H9 (cell line): ENCODE results near the gene YAP1. TPM values are rescaled to one million over a fixed set of nuclear protein-coding genes. Genes with fewer than 3 reads are reported as not detected.

Experiments
- DNase-seq: peaks from one replicate; pipeline ENCODE4 v3.0.0-alpha.2; 2017
- H2AFZ ChIP-seq: one replicate; pipeline ENCODE4 v1.6.1; 2013; ENCODE audit warnings: mild to moderate bottlenecking, low read length, control low read depth, moderate library complexity
- H2AK5ac ChIP-seq: 2 replicates; pipeline ENCODE4 v1.6.1; 2013; ENCODE audit warnings: low read length, control low read depth, mixed read lengths; ENCODE audit not compliant: insufficient read length
- H2BK120ac ChIP-seq: one replicate; pipeline ENCODE4 v1.6.1; 2013; ENCODE audit warnings: low read depth, mild to moderate bottlenecking, low read length, control low read depth, inconsistent platforms; ENCODE audit not compliant: poor library complexity, severe bottlenecking
- H2BK12ac ChIP-seq: 2 replicates; pipeline ENCODE4 v1.6.1; 2013; ENCODE audit warnings: low read length, control low read depth, mixed read lengths, low read depth; ENCODE audit not compliant: insufficient read length
- H2BK15ac ChIP-seq: 2 replicates; pipeline ENCODE4 v1.6.1; 2013; ENCODE audit warnings: low read depth, low read length, control low read depth
- H2BK20ac ChIP-seq: one replicate; pipeline ENCODE4 v1.6.1; 2013; ENCODE audit warnings: low read depth, mild to moderate bottlenecking, low read length, control low read depth, inconsistent platforms; ENCODE audit not compliant: poor library complexity, severe bottlenecking
- H2BK5ac ChIP-seq: 2 replicates; pipeline ENCODE4 v1.6.1; 2013; ENCODE audit warnings: low read length, control low read depth, mixed read lengths; ENCODE audit not compliant: insufficient read length
- H3K14ac ChIP-seq: 2 replicates; pipeline ENCODE4 v1.6.1; 2013; ENCODE audit warnings: low read length, control low read depth; ENCODE audit not compliant: insufficient read depth
- H3K18ac ChIP-seq: 2 replicates; pipeline ENCODE4 v1.6.1; 2013; ENCODE audit warnings: low read depth, mild to moderate bottlenecking, mixed read lengths, low read length, control low read depth; ENCODE audit not compliant: insufficient read length
- H3K23ac ChIP-seq: 2 replicates; pipeline ENCODE4 v1.6.1; 2013; ENCODE audit warnings: low read length, control low read depth, mixed read lengths, low read depth; ENCODE audit not compliant: insufficient read length
- H3K23me2 ChIP-seq: 2 replicates; pipeline ENCODE4 v1.6.1; 2013; ENCODE audit warnings: low read depth, mild to moderate bottlenecking, mixed read lengths, low read length, control low read depth; ENCODE audit not compliant: insufficient read length, poor library complexity, severe bottlenecking
- H3K27ac ChIP-seq: 2 replicates; pipeline ENCODE4 v1.5.1; 2013; ENCODE audit warnings: low read length, control low read depth, mixed read lengths, low read depth; ENCODE audit not compliant: insufficient read length
- H3K27me3 ChIP-seq: 2 replicates; pipeline ENCODE4 v1.6.1; 2013; ENCODE audit warnings: low read length, control low read depth, inconsistent platforms; ENCODE audit not compliant: insufficient read depth
- H3K4ac ChIP-seq: 2 replicates; pipeline ENCODE4 v1.6.1; 2013; ENCODE audit warnings: low read depth, mild to moderate bottlenecking, control low read depth, inconsistent platforms, low read length, moderate library complexity
- H3K4me1 ChIP-seq: 2 replicates; pipeline ENCODE4 v1.6.1; 2013; ENCODE audit warnings: low read length, control low read depth, inconsistent platforms; ENCODE audit not compliant: insufficient read depth
- H3K4me2 ChIP-seq: 2 replicates; pipeline ENCODE4 v1.6.1; 2013; ENCODE audit warnings: low read length, control low read depth, mixed read lengths; ENCODE audit not compliant: insufficient read length, insufficient read depth
- H3K56ac ChIP-seq: 2 replicates; pipeline ENCODE4 v1.6.1; 2013; ENCODE audit warnings: low read depth, mild to moderate bottlenecking, mixed read lengths, low read length, control low read depth; ENCODE audit not compliant: insufficient read length
- H3K79me1 ChIP-seq: 2 replicates; pipeline ENCODE4 v1.6.1; 2013; ENCODE audit warnings: low read depth, mild to moderate bottlenecking, moderate library complexity, low read length, control low read depth, inconsistent platforms; ENCODE audit not compliant: insufficient read depth, poor library complexity, severe bottlenecking
- H3K79me2 ChIP-seq: 2 replicates; pipeline ENCODE4 v1.6.1; 2013; ENCODE audit warnings: low read length, control low read depth, inconsistent platforms; ENCODE audit not compliant: insufficient read depth
- H3K9ac ChIP-seq: 2 replicates; pipeline ENCODE4 v1.6.1; 2013; ENCODE audit warnings: low read length, control low read depth, mixed read lengths; ENCODE audit not compliant: insufficient read length; ENCODE audit errors: extremely low read depth
- H3K9me3 ChIP-seq: one replicate; pipeline ENCODE4 v1.6.1; 2013; ENCODE audit warnings: low read depth, low read length, inconsistent platforms; ENCODE audit not compliant: control insufficient read depth
- H3T11ph ChIP-seq: one replicate; pipeline ENCODE4 v1.6.1; 2013; ENCODE audit warnings: mild to moderate bottlenecking, low read length, control low read depth, inconsistent platforms
- H4K20me1 ChIP-seq: one replicate; pipeline ENCODE4 v1.6.1; 2013; ENCODE audit not compliant: control insufficient read depth, insufficient read length, insufficient read depth
- H4K5ac ChIP-seq: 2 replicates; pipeline ENCODE4 v1.6.1; 2013; ENCODE audit warnings: low read depth, mild to moderate bottlenecking, mixed read lengths, low read length, control low read depth; ENCODE audit not compliant: insufficient read length
- H4K8ac ChIP-seq: replicated peaks from 2 replicates; pipeline ENCODE4 v1.6.1; 2013; ENCODE audit warnings: low read length, control low read depth, mixed read lengths, low read depth; ENCODE audit not compliant: insufficient read length
- H4K91ac ChIP-seq: 2 replicates; pipeline ENCODE4 v1.6.1; 2013; ENCODE audit warnings: low read depth, mild to moderate bottlenecking, moderate library complexity, mixed read lengths, low read length, control low read depth; ENCODE audit not compliant: insufficient read length
- H3K27ac Mint-ChIP-seq, 3 experiments: 2 replicates in 2 of 3; 3 replicates in 1 of 3; pipeline ENCODE4 v1.8.0; 2020 to 2021; ENCODE audit warnings: mixed read lengths in 3 of 3, mild to moderate bottlenecking in 1 of 3, moderate library complexity in 1 of 3
- H3K27me3 Mint-ChIP-seq: 2 replicates; pipeline ENCODE4 v1.8.0; 2021; ENCODE audit warnings: low read depth, mild to moderate bottlenecking, moderate library complexity, mixed read lengths
- H3K36me3 Mint-ChIP-seq, 3 experiments: 2 replicates in 2 of 3; 3 replicates in 1 of 3; pipeline ENCODE4 v1.8.0; 2020 to 2021; ENCODE audit warnings: low read depth in 3 of 3, mixed read lengths in 3 of 3; ENCODE audit not compliant: insufficient read depth in 1 of 3
- H3K4me1 Mint-ChIP-seq, 2 experiments: 2 replicates each; pipeline ENCODE4 v1.8.0; 2020; ENCODE audit warnings: mixed read lengths in 2 of 2
- H3K4me3 Mint-ChIP-seq, 2 experiments: 2 replicates in 1 of 2; 3 replicates in 1 of 2; pipeline ENCODE4 v1.8.0; 2020 to 2021; ENCODE audit warnings: mild to moderate bottlenecking in 2 of 2, mixed read lengths in 2 of 2, moderate library complexity in 1 of 2
- H3K9me3 Mint-ChIP-seq, 2 experiments: 2 replicates in 1 of 2; 3 replicates in 1 of 2; pipeline ENCODE4 v1.8.0; 2020; ENCODE audit warnings: mild to moderate bottlenecking in 2 of 2, mixed read lengths in 2 of 2, moderate library complexity in 1 of 2
- WGBS: extraction: QIAGEN DNeasy Blood & Tissue Kit; methylation state at CpG from one replicate; pipeline ENCODE4 v1.1.7; 2013; ENCODE audit warnings: missing lambda C conversion rate, low lambda C conversion rate, mixed read lengths; ENCODE audit not compliant: insufficient read length; ENCODE audit errors: extremely low coverage; 5-methylcytosine and 5-hydroxymethylcytosine counted together
- total RNA-seq: library from RNA; stranded (reverse); gene quantifications from 2 replicates; pipeline ENCODE4 v1.2.1, GENCODE V29; 2021
- TF ChIP-seq, protein P1 (sequence below): fragments of 200-600 bp; sonication (generic); conservative IDR thresholded peaks from 3 replicates; pipeline ENCODE4 v1.8.0; 2021; ENCODE audit warnings: antibody characterized with exemption, mild to moderate bottlenecking

The YAP1 gene
- total RNA-seq, 1 experiment from 2014 or later: 124 TPM

DNA sequence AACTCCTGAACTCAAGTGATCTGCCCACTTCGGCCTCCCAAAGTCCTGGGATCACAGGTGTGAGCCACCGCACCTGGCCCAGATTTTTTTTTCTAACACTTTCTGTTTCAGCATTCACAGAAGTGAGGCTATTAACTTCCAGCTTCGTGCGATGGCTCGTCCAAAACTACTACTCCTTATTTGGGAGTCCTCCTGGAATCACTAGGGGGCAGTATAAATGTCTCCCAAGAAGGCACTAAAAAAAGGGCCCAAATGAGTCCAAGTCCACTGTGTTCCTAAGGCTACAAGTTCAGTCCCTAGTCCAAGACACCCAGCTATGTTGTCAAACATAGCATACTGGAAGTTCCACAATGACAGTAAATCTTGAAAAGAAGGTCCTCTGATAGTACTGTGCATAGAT, 143.8 kb downstream of the YAP1 start:
- no peaks in the 10 kb centered on the region for H3K27me3 Mint-ChIP-seq
- H3K4me1 ChIP-seq: no peaks in the 10 kb centered on the region
- H3K4me2 ChIP-seq: no peak overlapping the region
- H3K23me2 ChIP-seq: no peaks in the 10 kb centered on the region
- H3K9me3 ChIP-seq: no peaks in the 10 kb centered on the region
- H3K36me3 Mint-ChIP-seq: peaks cover 0 to under 1% (median 0%) of the 10 kb centered on the region in 3 experiments; a peak in 1 of 7 replicates
- WGBS: no CpG with 5 or more reads among the region's 5 CpGs
- H3K23ac ChIP-seq: no peak overlapping the region
- no peak overlapping the region for H2AK5ac ChIP-seq
- H4K91ac ChIP-seq: no peak overlapping the region
- H3K4me3 Mint-ChIP-seq: no peak overlapping the region
- no peak overlapping the region for H3K18ac ChIP-seq
- no peak overlapping the region for H2BK5ac ChIP-seq
- H3K79me1 ChIP-seq: no peaks in the 10 kb centered on the region
- no peak overlapping the region for H2BK20ac ChIP-seq
- H3K56ac ChIP-seq: no peak overlapping the region
- no peak overlapping the region for H3K9ac ChIP-seq
- H2BK15ac ChIP-seq: no peak overlapping the region
- no peak overlapping the region for H3K4ac ChIP-seq
- H4K8ac ChIP-seq: no peak overlapping the region
- H4K20me1 ChIP-seq: no peaks in the 10 kb centered on the region
- H3K27ac Mint-ChIP-seq: peak overlapping the region in 1 of 3 experiments; percentile 85; a peak in 2 of 7 replicates
- TF ChIP-seq, protein P1, sequence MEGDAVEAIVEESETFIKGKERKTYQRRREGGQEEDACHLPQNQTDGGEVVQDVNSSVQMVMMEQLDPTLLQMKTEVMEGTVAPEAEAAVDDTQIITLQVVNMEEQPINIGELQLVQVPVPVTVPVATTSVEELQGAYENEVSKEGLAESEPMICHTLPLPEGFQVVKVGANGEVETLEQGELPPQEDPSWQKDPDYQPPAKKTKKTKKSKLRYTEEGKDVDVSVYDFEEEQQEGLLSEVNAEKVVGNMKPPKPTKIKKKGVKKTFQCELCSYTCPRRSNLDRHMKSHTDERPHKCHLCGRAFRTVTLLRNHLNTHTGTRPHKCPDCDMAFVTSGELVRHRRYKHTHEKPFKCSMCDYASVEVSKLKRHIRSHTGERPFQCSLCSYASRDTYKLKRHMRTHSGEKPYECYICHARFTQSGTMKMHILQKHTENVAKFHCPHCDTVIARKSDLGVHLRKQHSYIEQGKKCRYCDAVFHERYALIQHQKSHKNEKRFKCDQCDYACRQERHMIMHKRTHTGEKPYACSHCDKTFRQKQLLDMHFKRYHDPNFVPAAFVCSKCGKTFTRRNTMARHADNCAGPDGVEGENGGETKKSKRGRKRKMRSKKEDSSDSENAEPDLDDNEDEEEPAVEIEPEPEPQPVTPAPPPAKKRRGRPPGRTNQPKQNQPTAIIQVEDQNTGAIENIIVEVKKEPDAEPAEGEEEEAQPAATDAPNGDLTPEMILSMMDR: peak; percentile 66
- no peak overlapping the region for H2BK12ac ChIP-seq
- no peak overlapping the region for H3K27ac ChIP-seq
- H2BK120ac ChIP-seq: no peak overlapping the region
- DNase-seq: peak; percentile 47
- peaks cover 10% of the 10 kb centered on the region in 2 experiments for H3K4me1 Mint-ChIP-seq
- no peak overlapping the region for H2AFZ ChIP-seq
- H3K14ac ChIP-seq: no peak overlapping the region
- no peak overlapping the region for H3T11ph ChIP-seq
- no peaks in the 10 kb centered on the region for H3K27me3 ChIP-seq
- H4K5ac ChIP-seq: no peak overlapping the region
- no peaks in the 10 kb centered on the region for H3K9me3 Mint-ChIP-seq
- H3K79me2 ChIP-seq: no peaks in the 10 kb centered on the region
